ENCODE data around the gene INSR. TPM values are rescaled to one million over a fixed set of nuclear protein-coding genes. Genes with fewer than 3 reads are reported as not detected.
"Not testable (repeated sequence)": the region's sequence is repeated elsewhere in the genome, so short reads cannot be mapped to it uniquely, and the experiment has no call there.

The INSR gene
- total RNA-seq, 2 experiments from 2014 or later, result 0.87 to 1.0 TPM

DNA sequence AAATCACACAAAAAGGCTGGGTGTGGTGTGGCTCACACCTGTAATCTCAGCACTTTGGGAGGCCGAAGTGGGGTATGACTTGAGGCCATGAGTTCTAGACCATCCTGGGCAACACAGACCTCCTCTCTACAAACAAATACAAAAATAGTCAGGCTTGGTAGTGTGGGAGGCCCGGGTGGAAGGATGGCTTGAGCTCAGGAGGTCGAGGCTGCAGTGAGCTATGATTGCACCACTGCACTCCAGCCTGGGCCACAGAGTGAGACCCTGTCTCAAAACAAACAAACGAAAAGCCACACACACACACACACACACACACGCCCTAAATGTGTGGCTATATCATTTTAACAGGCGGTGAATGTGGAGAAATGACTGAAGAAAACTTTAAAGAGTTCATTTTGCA lies 225.6 kb downstream of the INSR start:
- ATAC-seq (no peak), DNase-seq (no peak)
- peaks cover 25% of the 10 kb centered on the region for H3K36me3 Mint-ChIP-seq (ENCODE audit: low read depth)
- H3K4me3 Mint-ChIP-seq, result peak overlapping the region; percentile 89
- no peaks in the 10 kb centered on the region for H3K9me3 Mint-ChIP-seq
- peak overlapping the region; percentile 77 for H3K27ac Mint-ChIP-seq
- H3K4me1 Mint-ChIP-seq (ENCODE audit: low read depth), result peaks cover 16% of the 10 kb centered on the region
- intact Hi-C loops (cut with micrococcal nuclease), result no loop called here
- TF ChIP-seq, protein P1, sequence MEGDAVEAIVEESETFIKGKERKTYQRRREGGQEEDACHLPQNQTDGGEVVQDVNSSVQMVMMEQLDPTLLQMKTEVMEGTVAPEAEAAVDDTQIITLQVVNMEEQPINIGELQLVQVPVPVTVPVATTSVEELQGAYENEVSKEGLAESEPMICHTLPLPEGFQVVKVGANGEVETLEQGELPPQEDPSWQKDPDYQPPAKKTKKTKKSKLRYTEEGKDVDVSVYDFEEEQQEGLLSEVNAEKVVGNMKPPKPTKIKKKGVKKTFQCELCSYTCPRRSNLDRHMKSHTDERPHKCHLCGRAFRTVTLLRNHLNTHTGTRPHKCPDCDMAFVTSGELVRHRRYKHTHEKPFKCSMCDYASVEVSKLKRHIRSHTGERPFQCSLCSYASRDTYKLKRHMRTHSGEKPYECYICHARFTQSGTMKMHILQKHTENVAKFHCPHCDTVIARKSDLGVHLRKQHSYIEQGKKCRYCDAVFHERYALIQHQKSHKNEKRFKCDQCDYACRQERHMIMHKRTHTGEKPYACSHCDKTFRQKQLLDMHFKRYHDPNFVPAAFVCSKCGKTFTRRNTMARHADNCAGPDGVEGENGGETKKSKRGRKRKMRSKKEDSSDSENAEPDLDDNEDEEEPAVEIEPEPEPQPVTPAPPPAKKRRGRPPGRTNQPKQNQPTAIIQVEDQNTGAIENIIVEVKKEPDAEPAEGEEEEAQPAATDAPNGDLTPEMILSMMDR (IDR thresholded peaks at IDR 0.05), result no peak
- ChIA-PET CTCF (interaction anchor here (0.7 to 1.6 kb wide), 3 partner anchors 23 to 34 kb away, joined by 3 to 4 read pairs (median 4); no protein-coding TSS in a partner anchor), POLR2A (interaction anchor here (1.0 to 3.7 kb wide), 5 partner anchors 13 to 427 kb away, joined by 3 to 14 read pairs (median 3); no protein-coding TSS in a partner anchor)
- H3K27me3 Mint-ChIP-seq, result no peaks in the 10 kb centered on the region

GRCh38 chr19:7067716-7068115 lies 226.5 kb downstream of the INSR start:
- H3K36me3 Mint-ChIP-seq (ENCODE audit: low read depth), result peaks cover 20% of the 10 kb centered on the region
- TF ChIP-seq, protein P1 (IDR thresholded peaks at IDR 0.05), result no peak
- intact Hi-C loops (cut with micrococcal nuclease), result no loop called here
- H3K4me1 Mint-ChIP-seq (ENCODE audit: low read depth), result peaks cover 16% of the 10 kb centered on the region
- no peak overlapping the region for H3K27ac Mint-ChIP-seq
- H3K4me3 Mint-ChIP-seq, result no peak overlapping the region
- H3K27me3 Mint-ChIP-seq, result no peaks in the 10 kb centered on the region
- ChIA-PET POLR2A (interaction anchor here (0.5 to 3.7 kb wide), 2 partner anchors 14 to 585 kb away, joined by 5 to 14 read pairs; no protein-coding TSS in a partner anchor), CTCF (interaction anchor here (0.7 to 1.4 kb wide), 2 partner anchors 32 to 99 kb away, joined by 4 to 5 read pairs; no protein-coding TSS in a partner anchor)
- ATAC-seq, result no peak
- H3K9me3 Mint-ChIP-seq, result no peaks in the 10 kb centered on the region
- DNase-seq, result no peak

DNA sequence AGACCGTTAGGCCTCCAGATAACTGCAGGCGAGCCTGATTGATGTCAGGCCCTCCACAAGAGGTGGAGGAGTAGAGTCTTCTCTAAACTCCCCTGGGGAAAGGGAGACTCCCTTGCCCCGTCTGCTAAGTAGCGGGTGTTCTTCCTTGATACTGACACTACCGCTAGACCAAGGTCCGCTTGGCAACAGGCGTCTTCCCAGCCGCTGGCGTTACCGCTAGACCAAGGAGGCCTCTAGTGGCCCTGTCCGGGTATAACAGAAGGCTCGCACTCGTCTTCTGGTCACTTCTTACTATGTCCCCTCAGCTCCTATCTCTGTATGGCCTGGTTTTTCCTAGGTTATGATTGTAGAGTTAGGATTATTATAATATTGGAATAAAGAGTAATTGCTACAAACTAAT lies 227.1 kb downstream of the INSR start:
- CTCF ChIA-PET; H3K4me3 Mint-ChIP-seq; POLR2A ChIA-PET; H3K9me3 Mint-ChIP-seq; H3K27me3 Mint-ChIP-seq; ATAC-seq; intact Hi-C loops (cut with micrococcal nuclease); H3K27ac Mint-ChIP-seq: not testable (repeated sequence)
- peak; percentile 40 for DNase-seq
- peaks cover 11% of the 10 kb centered on the region for H3K4me1 Mint-ChIP-seq (ENCODE audit: low read depth)
- H3K36me3 Mint-ChIP-seq (ENCODE audit: low read depth), result peaks cover 15% of the 10 kb centered on the region

DNA sequence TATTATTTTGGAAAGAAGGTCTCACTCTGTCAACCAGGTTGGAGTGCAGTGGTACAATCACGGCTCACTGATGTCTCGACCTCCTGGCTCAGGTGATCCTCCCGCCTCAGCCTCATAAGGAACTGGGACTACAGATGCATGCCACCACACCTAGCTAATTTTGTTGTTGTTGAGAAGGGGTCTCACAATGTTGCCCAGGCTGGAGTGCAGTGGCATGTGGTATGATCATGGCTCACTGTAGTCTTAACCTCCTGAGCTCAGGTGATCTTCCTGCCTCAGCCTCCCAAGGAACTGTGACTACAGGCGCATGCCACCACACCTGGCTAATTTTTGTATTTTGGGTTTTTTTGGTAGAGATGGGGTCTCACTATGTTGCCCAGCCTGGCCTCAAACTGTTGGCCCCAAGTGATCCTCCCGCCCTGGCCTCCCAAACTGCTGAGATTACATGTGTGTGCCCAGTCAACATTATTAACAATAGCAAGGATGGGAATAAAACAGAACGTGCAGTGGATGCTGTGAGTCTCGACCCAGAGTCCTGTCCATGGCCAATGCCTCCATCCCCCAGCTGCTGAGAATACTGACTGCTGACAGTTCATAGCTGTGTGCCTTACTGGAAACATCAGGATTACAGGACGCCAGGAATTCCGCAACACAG lies 230.3 kb downstream of the INSR start:
- Mint-ChIP-seq H3K27ac (no peak overlapping the region), H3K9me3 (no peaks in the 10 kb centered on the region), H3K4me1 (ENCODE audit: low read depth) (peaks cover under 1% of the 10 kb centered on the region), H3K36me3 (ENCODE audit: low read depth) (no peaks in the 10 kb centered on the region), H3K27me3 (no peaks in the 10 kb centered on the region), H3K4me3 (no peak overlapping the region)
- peak; percentile 44 for ATAC-seq
- TF ChIP-seq, protein P1 (IDR thresholded peaks at IDR 0.05), result no peak
- DNase-seq, result peak; percentile 32
- CTCF ChIA-PET, result interaction anchor here (0.8 kb wide), 1 partner anchor 275 kb away, joined by 3 read pairs; no protein-coding TSS in a partner anchor
- POLR2A ChIA-PET, result interaction anchor here (0.6 kb wide), 1 partner anchor 408 kb away, joined by 3 read pairs; no protein-coding TSS in a partner anchor
- intact Hi-C loops (cut with micrococcal nuclease), result no loop called here

DNA sequence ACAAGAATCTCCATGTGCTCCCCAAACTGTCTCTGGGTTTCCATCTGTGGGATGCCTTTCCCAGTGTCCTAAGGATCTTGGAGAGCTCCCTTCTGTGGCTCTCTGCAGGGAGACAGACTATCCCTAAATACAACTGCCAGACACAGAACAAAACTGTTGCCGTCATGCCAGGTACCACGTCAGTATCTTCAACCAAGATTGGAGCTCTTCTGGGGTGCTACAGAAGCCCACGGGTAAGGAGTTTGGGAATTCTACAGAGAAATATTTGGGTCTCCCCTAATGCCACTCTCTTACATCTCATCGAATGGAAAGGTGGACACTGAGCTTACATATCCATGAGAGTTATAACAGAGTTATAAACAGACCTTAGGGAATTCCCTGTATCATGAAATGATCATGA lies 230.9 kb downstream of the INSR start:
- peak; percentile 25 for DNase-seq
- H3K36me3 Mint-ChIP-seq (ENCODE audit: low read depth), result no peaks in the 10 kb centered on the region
- no peaks in the 10 kb centered on the region for H3K27me3 Mint-ChIP-seq
- H3K4me1 Mint-ChIP-seq (ENCODE audit: low read depth), result no peaks in the 10 kb centered on the region
- H3K4me3 Mint-ChIP-seq, result no peak overlapping the region
- TF ChIP-seq, protein P1 (IDR thresholded peaks at IDR 0.05), result no peak
- H3K9me3 Mint-ChIP-seq, result no peaks in the 10 kb centered on the region
- ATAC-seq, result peak; percentile 52
- intact Hi-C loops (cut with micrococcal nuclease), result no loop called here
- ChIA-PET POLR2A (no interaction called here), CTCF (interaction anchor here (0.8 kb wide), 1 partner anchor 275 kb away, joined by 3 read pairs; no protein-coding TSS in a partner anchor)
- no peak overlapping the region for H3K27ac Mint-ChIP-seq

Other genes with a start within 250 kb of the INSR start
- gene MBD3L2, start 245.1 kb downstream of the INSR start, total RNA-seq, result not detected
- not detected for gene MBD3L3, start 235.7 kb downstream of the INSR start, total RNA-seq
- gene ZNF557, start 224.7 kb downstream of the INSR start, total RNA-seq, result 1 to 10 TPM; 6.2 to 7.7 TPM
- 10 to 100 TPM; 25.9 to 36.4 TPM for gene ARHGEF18, start 54.5 kb upstream of the INSR start, total RNA-seq
- gene PEX11G, start 194.6 kb upstream of the INSR start, total RNA-seq, result 1 to 10 TPM; 1.4 to 1.5 TPM
- 1 to 10 TPM; 4.8 to 6.5 TPM for gene ZNF358, start 221.7 kb upstream of the INSR start, total RNA-seq
- 1 to 10 TPM; 7.9 to 9.2 TPM for gene MCOLN1, start 228.2 kb upstream of the INSR start, total RNA-seq
- 10 to 100 TPM; 79.2 to 90.3 TPM for gene PNPLA6, start 241.3 kb upstream of the INSR start, total RNA-seq

All from activated CD8-positive, alpha-beta T cell treated with anti-CD3 and anti-CD28 coated beads for 36 hours (primary cell).